Measurements from ENCODE around the gene EFCAB14.

Gene EFCAB14

DNA sequence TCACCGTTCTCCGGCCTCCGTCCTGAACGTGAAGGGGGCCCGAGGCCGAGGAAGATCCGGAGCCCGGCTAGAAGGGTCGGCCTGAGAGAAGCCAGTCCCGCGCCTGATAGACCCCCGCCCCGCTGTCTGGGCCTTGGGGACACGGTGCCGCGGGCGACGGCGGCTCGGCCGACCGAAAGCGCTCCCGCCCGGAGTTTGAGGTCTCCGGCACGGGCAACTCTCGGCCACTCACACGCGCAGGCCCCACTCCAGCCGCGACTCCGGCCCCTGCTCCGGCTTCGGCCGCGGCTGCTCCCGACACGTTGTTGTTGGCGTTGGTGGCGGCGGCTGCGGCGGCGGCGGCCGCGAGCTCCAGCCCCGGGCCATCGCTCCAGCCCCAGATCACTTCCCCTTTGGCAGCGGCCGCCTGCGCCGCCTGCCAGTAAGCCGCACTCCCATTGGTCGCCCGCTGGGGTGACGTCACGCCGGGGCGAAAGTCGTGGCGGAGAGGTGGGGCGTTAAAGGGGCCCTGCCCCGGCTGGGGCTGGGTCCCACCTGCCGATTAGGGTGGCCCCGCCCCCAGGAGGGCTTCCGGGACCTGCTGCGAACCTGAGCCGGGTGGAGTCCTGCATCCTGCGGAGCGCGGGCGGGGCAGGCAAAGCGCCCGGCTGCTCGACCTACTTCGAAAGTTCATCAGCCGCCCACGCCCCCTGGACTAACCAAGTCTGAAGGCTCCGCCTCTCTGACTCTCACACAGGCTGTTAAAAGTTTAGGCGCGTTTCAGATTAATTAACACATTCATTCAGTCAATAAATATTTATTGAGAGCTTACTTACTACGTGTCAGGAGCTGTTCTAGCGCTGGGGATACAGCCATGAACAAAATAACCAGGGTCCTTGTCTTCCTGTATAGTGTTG, at the start of gene EFCAB14:
EFCAB14 (minus strand) TSS at position 388 of the 896 bp plus-strand sequence. CDS start 1,027 bp downstream, outside the sequence.
- TF ChIP-seq EZH2 (IDR thresholded peaks at IDR 0.05; ENCODE audit: borderline replicate concordance, low read depth, low read length, severe bottlenecking) = no peak
- no peak for TF ChIP-seq CTCF (IDR thresholded peaks at IDR 0.05; ENCODE audit: borderline replicate concordance, extremely low read depth, low read length, poor library complexity, severe bottlenecking)
- Histone ChIP-seq H3K9me3 (ENCODE audit: insufficient read depth, low read length, severe bottlenecking) (no peaks in the 10 kb centered on the region), H4K20me1 (ENCODE audit: insufficient read depth, low read length) (peaks cover 6% of the 10 kb centered on the region; the same call in 1 of the 2 replicates), H3K4me2 (ENCODE audit: insufficient read depth, low read length) (peak within 1 kb of the TSS; percentile 85), H3K4me3 (ENCODE audit: low read depth in 1 of 2, low read length in 2 of 2) (peak within 1 kb of the TSS; percentile 74 to 93), H3K27ac (ENCODE audit: low read length) (peak within 1 kb of the TSS; percentile 69), H3K79me2 (ENCODE audit: insufficient read depth, low read length) (peaks cover 28% of the 10 kb centered on the region), H3K36me3 (ENCODE audit: insufficient read depth, low read length) (peaks cover 30% of the 10 kb centered on the region), H2AFZ (ENCODE audit: low read depth, low read length) (peak within 1 kb of the TSS; percentile 87), H3K9ac (ENCODE audit: low read depth, low read length) (peak within 1 kb of the TSS; percentile 90), H3K4me1 (ENCODE audit: insufficient read depth, low read length) (peaks cover 32% of the 10 kb centered on the region), H3K27me3 (ENCODE audit: insufficient read depth, low read length, poor library complexity) (no peaks in the 10 kb centered on the region)
- peak; percentile 96 for DNase-seq
- peak; percentile 95 for ATAC-seq (ENCODE audit: insufficient read depth, low read depth)

DNA sequence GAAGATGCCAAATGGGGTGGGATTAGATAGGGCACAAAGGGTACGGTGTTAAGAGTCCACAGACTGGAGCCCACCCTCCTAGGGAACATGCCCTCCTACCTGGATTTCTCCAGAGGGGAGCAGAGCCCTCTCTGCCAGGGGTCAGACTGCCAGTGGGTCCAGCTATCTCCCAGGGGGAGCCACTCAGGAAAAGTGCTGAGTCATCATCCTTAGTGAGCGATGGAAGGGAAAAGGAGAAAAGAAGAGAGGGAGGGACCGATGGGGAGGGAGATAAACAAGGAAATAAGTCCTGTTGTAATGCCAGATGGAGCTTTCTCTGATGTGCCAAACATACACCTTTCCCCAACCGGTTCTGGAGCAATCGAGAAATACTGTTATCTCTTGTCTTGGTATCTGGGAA, 49.5 kb upstream of the EFCAB14 start:
- Histone ChIP-seq H3K9me3 (ENCODE audit: insufficient read depth, low read length, severe bottlenecking) (peaks cover 34% of the 10 kb centered on the region), H3K4me1 (ENCODE audit: insufficient read depth, low read length) (no peaks in the 10 kb centered on the region), H3K27me3 (ENCODE audit: insufficient read depth, low read length, poor library complexity) (peaks cover 5% of the 10 kb centered on the region), H3K9ac (ENCODE audit: low read depth, low read length) (no peak overlapping the region), H3K4me3 (ENCODE audit: low read depth in 1 of 2, low read length in 2 of 2) (no peak overlapping the region), H3K36me3 (ENCODE audit: insufficient read depth, low read length) (no peaks in the 10 kb centered on the region), H3K4me2 (ENCODE audit: insufficient read depth, low read length) (no peak overlapping the region), H3K27ac (ENCODE audit: low read length) (no peak overlapping the region), H4K20me1 (ENCODE audit: insufficient read depth, low read length) (no peaks in the 10 kb centered on the region), H3K79me2 (ENCODE audit: insufficient read depth, low read length) (no peaks in the 10 kb centered on the region), H2AFZ (ENCODE audit: low read depth, low read length) (no peak overlapping the region)
- no peak for TF ChIP-seq CTCF (IDR thresholded peaks at IDR 0.05; ENCODE audit: borderline replicate concordance, extremely low read depth, low read length, poor library complexity, severe bottlenecking)
- TF ChIP-seq EZH2 (IDR thresholded peaks at IDR 0.05; ENCODE audit: borderline replicate concordance, low read depth, low read length, severe bottlenecking) = no peak
- ATAC-seq (ENCODE audit: insufficient read depth, low read depth) (no peak), DNase-seq (no peak)

DNA sequence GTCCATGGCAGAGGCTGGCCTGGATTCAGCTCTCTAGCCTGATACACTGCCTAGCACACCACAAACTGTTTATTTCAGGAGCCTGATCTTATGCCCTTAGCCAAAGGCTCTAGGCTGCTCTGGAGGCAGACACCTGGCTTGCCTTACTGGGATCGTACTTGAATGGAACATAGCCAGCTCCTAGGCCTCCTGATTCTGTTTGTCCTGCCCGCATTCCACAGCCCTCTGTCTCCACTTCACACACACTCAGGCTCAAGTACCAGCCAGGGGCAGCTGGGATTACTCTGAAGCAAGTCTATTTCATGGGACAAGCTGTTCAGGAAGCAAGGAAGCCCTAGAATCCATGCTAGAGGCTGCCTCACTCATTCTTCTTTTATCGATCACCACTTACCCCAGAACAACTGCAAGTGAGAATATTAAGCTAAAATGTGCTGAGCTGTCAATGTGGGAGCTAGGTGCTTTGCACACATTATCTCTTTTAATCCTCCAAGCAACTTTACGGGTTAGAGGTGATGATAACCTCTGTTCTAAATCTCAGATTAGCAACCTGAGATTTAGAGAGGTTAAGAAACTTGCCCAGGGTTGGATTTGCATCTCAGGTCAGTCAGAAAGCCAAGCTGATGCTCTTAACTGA, 48.9 kb upstream of the EFCAB14 start:
- Histone ChIP-seq H3K27me3 (ENCODE audit: insufficient read depth, low read length, poor library complexity) (peaks cover 5% of the 10 kb centered on the region), H3K36me3 (ENCODE audit: insufficient read depth, low read length) (no peaks in the 10 kb centered on the region), H3K4me3 (ENCODE audit: low read depth in 1 of 2, low read length in 2 of 2) (no peak overlapping the region), H3K79me2 (ENCODE audit: insufficient read depth, low read length) (no peaks in the 10 kb centered on the region), H3K4me2 (ENCODE audit: insufficient read depth, low read length) (no peak overlapping the region), H4K20me1 (ENCODE audit: insufficient read depth, low read length) (no peaks in the 10 kb centered on the region), H3K9ac (ENCODE audit: low read depth, low read length) (no peak overlapping the region), H3K27ac (ENCODE audit: low read length) (no peak overlapping the region), H3K4me1 (ENCODE audit: insufficient read depth, low read length) (no peaks in the 10 kb centered on the region), H2AFZ (ENCODE audit: low read depth, low read length) (no peak overlapping the region), H3K9me3 (ENCODE audit: insufficient read depth, low read length, severe bottlenecking) (peaks cover 34% of the 10 kb centered on the region)
- ATAC-seq (ENCODE audit: insufficient read depth, low read depth) (no peak), DNase-seq (no peak)
- TF ChIP-seq EZH2 (IDR thresholded peaks at IDR 0.05; ENCODE audit: borderline replicate concordance, low read depth, low read length, severe bottlenecking) = no peak
- no peak for TF ChIP-seq CTCF (IDR thresholded peaks at IDR 0.05; ENCODE audit: borderline replicate concordance, extremely low read depth, low read length, poor library complexity, severe bottlenecking)
